ENCODE measurements around the gene PZP. TPM values are rescaled to one million over a fixed set of nuclear protein-coding genes. Genes with fewer than 3 reads are reported as not detected.

Gene PZP
- total RNA-seq, 1 experiment from 2014 or later, result not detected

GRCh38 chr12:9252256-9252655 is 44.1 kb upstream of the PZP start:
- H4K91ac ChIP-seq (ENCODE audit: insufficient read length, low read depth, low read length), result no peak overlapping the region
- H2AFZ ChIP-seq (ENCODE audit: low read length), result no peak overlapping the region
- no peaks in the 10 kb centered on the region for H4K20me1 ChIP-seq (ENCODE audit: control insufficient read depth, insufficient read depth, insufficient read length)
- no peaks in the 10 kb centered on the region for H3K79me2 ChIP-seq (ENCODE audit: insufficient read depth, low read length)
- no peak overlapping the region for H4K8ac ChIP-seq (replicated peaks; ENCODE audit: insufficient read length, low read depth, low read length)
- no peaks in the 10 kb centered on the region for H3K79me1 ChIP-seq (ENCODE audit: insufficient read depth, low read depth, low read length, poor library complexity, severe bottlenecking)
- no peak overlapping the region for H3K14ac ChIP-seq (ENCODE audit: insufficient read depth, low read length)
- no peak overlapping the region for H3T11ph ChIP-seq (ENCODE audit: low read length)
- no peak overlapping the region for H3K4ac ChIP-seq (ENCODE audit: low read depth, low read length)
- Mint-ChIP-seq H3K4me1 (peaks cover 5 to 7% of the 10 kb centered on the region in 2 experiments), H3K9me3 (no peaks in the 10 kb centered on the region; a peak in 1 of 5 replicates), H3K27me3 (ENCODE audit: low read depth) (peaks cover 4% of the 10 kb centered on the region; the same call in 1 of the 2 replicates), H3K4me3 (no peak overlapping the region), H3K27ac (no peak overlapping the region), H3K36me3 (ENCODE audit: insufficient read depth in 1 of 3, low read depth in 3 of 3) (no peaks in the 10 kb centered on the region)
- H3K56ac ChIP-seq (ENCODE audit: insufficient read length, low read depth, low read length), result no peak overlapping the region
- H3K27me3 ChIP-seq (ENCODE audit: insufficient read depth, low read length), result no peaks in the 10 kb centered on the region
- H3K23me2 ChIP-seq (ENCODE audit: insufficient read length, low read depth, low read length, poor library complexity, severe bottlenecking), result no peaks in the 10 kb centered on the region
- H3K4me2 ChIP-seq (ENCODE audit: insufficient read depth, insufficient read length, low read length), result no peak overlapping the region
- no peak overlapping the region for H4K5ac ChIP-seq (ENCODE audit: insufficient read length, low read depth, low read length)
- H2BK5ac ChIP-seq (ENCODE audit: insufficient read length, low read length), result no peak overlapping the region
- no peak overlapping the region for H3K9ac ChIP-seq (ENCODE audit: extremely low read depth, insufficient read length, low read length)
- H3K23ac ChIP-seq (ENCODE audit: insufficient read length, low read depth, low read length), result no peak overlapping the region
- no peak overlapping the region for H3K27ac ChIP-seq (ENCODE audit: insufficient read length, low read depth, low read length)
- no peaks in the 10 kb centered on the region for H3K4me1 ChIP-seq (ENCODE audit: insufficient read depth, low read length)
- H2BK120ac ChIP-seq (ENCODE audit: low read depth, low read length, poor library complexity, severe bottlenecking), result no peak overlapping the region
- H2BK15ac ChIP-seq (ENCODE audit: low read depth, low read length), result no peak overlapping the region
- H2BK20ac ChIP-seq (ENCODE audit: low read depth, low read length, poor library complexity, severe bottlenecking), result no peak overlapping the region
- DNase-seq, result no peak
- no peak overlapping the region for H2AK5ac ChIP-seq (ENCODE audit: insufficient read length, low read length)
- no peak overlapping the region for H3K18ac ChIP-seq (ENCODE audit: insufficient read length, low read depth, low read length)
- TF ChIP-seq CTCF (conservative IDR thresholded peaks at IDR 0.05), result no peak
- no peak overlapping the region for H2BK12ac ChIP-seq (ENCODE audit: insufficient read length, low read depth, low read length)
- no peaks in the 10 kb centered on the region for H3K9me3 ChIP-seq (ENCODE audit: control insufficient read depth, low read depth, low read length)

Measured in H9 (cell line).